Stimulated activated CD4-positive, alpha-beta T cell treated with anti-CD3 and anti-CD28 coated beads, Interleukin-1b, Interleukin-23, amount 100 ng/mL, for 4 hours (primary cell): ENCODE data around the gene MBD3L3.
"Not testable (repeated sequence)": the region's sequence is repeated elsewhere in the genome, so short reads cannot be mapped to it uniquely, and the experiment has no call there.

Experiments
- DNase-seq, 2 donors: peaks; one replicate each; pipeline ENCODE4 v3.0.0-alpha.2; 2020; ENCODE audit warnings: low read depth in 2 of 2

Gene MBD3L3

GRCh38 chr19:7058576-7058975 is at the start of gene MBD3L3:
MBD3L3 (minus strand) TSS chr19:7058676; CDS start chr19:7058605, 71 bp downstream.
- not testable (repeated sequence) for DNase-seq

GRCh38 chr19:7106711-7107657 is 48.5 kb upstream of the MBD3L3 start:
- DNase-seq: no peak

GRCh38 chr19:7104747-7105447 is 46.4 kb upstream of the MBD3L3 start:
- DNase-seq: no peak

- no peak for DNase-seq
Observed at GRCh38 chr19:7101498-7102253, 43.2 kb upstream of the MBD3L3 start.

- peak in 1 of 2 donors; percentile 75 for DNase-seq
Observed at GRCh38 chr19:7099597-7099921, 41.1 kb upstream of the MBD3L3 start.

- peak; percentile 75 to 87 for DNase-seq
Observed at GRCh38 chr19:7098701-7099596, 40.5 kb upstream of the MBD3L3 start.

- no peak for DNase-seq
Observed at GRCh38 chr19:7098096-7098495, 39.6 kb upstream of the MBD3L3 start.

GRCh38 chr19:7088999-7089398 is 30.5 kb upstream of the MBD3L3 start:
- no peak for DNase-seq

- no peak for DNase-seq
Observed at GRCh38 chr19:7083076-7083956, 24.8 kb upstream of the MBD3L3 start.

GRCh38 chr19:7078008-7078407 is 19.5 kb upstream of the MBD3L3 start:
- DNase-seq: no peak

GRCh38 chr19:7076151-7076550 is 17.7 kb upstream of the MBD3L3 start:
- no peak for DNase-seq

- no peak for DNase-seq
Observed at GRCh38 chr19:7074705-7075282, 16.3 kb upstream of the MBD3L3 start.

- no peak for DNase-seq
Observed at GRCh38 chr19:7072541-7072940, 14.1 kb upstream of the MBD3L3 start.

- no peak for DNase-seq
Observed at GRCh38 chr19:7069904-7070226, 11.4 kb upstream of the MBD3L3 start.

GRCh38 chr19:7069042-7069903 is 10.8 kb upstream of the MBD3L3 start, which contains the start of gene ZNF557:
ZNF557 (plus strand) TSS chr19:7069703; CDS start chr19:7075075, 5,372 bp downstream.
- peak; percentile 98 to 99 for DNase-seq

- DNase-seq: no peak
Observed at GRCh38 chr19:7068599-7068998, 10.1 kb upstream of the MBD3L3 start.

GRCh38 chr19:7067716-7068115 is 9.2 kb upstream of the MBD3L3 start:
- DNase-seq: no peak

- not testable (repeated sequence) for DNase-seq
Observed at GRCh38 chr19:7067122-7067521, 8.6 kb upstream of the MBD3L3 start.
